C4-2B (cell line): ENCODE measurements around the gene OBSL1.

Source experiments
- H3K27ac ChIP-seq: fragments of 450-650 bp; 2 replicates; pipeline ENCODE4 v1.5.1; 2017
- CTCF ChIP-seq: fragments of 450-650 bp; conservative IDR thresholded peaks from 2 replicates; pipeline ENCODE4 v1.5.1; 2017; ENCODE audit warnings: mild to moderate bottlenecking
- ZFX ChIP-seq: fragments of 450-650 bp; IDR thresholded peaks from 2 replicates; pipeline ENCODE4 v1.6.1; 2017

OBSL1 gene

GRCh38 chr2:219545295-219545942, 25.9 kb downstream of the OBSL1 start:
- H3K27ac ChIP-seq: no peak overlapping the region
- TF ChIP-seq ZFX: no peak
- no peak for TF ChIP-seq CTCF

- TF ChIP-seq ZFX: no peak
- TF ChIP-seq CTCF: no peak
- no peak overlapping the region for H3K27ac ChIP-seq
Observed at GRCh38 chr2:219544567-219544966, 26.8 kb downstream of the OBSL1 start.

GRCh38 chr2:219543596-219544358, 27.6 kb downstream of the OBSL1 start, which contains the start of the genes CHPF and TMEM198:
TSS of gene CHPF (minus strand) at chr2:219543809. CDS start at chr2:219543538, 271 bp downstream.
TSS of gene TMEM198 (plus strand) at chr2:219544028. CDS start at chr2:219544728, 700 bp downstream.
- TF ChIP-seq ZFX: no peak; the same call in 1 of the 2 replicates
- no peak for TF ChIP-seq CTCF
- peak within 1 kb of the TSS; percentile 79 for H3K27ac ChIP-seq

GRCh38 chr2:219542931-219543595, 28.3 kb downstream of the OBSL1 start:
- TF ChIP-seq ZFX (peak; percentile 83), CTCF (no peak)
- peak overlapping the region; percentile 79 for H3K27ac ChIP-seq

- TF ChIP-seq CTCF: peak; percentile 96
- TF ChIP-seq ZFX: no peak
- H3K27ac ChIP-seq: no peak overlapping the region
Observed at GRCh38 chr2:219541611-219542180, 29.6 kb downstream of the OBSL1 start.

- no peak overlapping the region for H3K27ac ChIP-seq
- TF ChIP-seq ZFX (no peak), CTCF (no peak)
Observed at GRCh38 chr2:219540784-219541504, 30.4 kb downstream of the OBSL1 start.
